ENCODE measurements around the gene CYFIP1.

The CYFIP1 gene

GRCh38 chr15:22819651-22820050, 160.5 kb downstream of the CYFIP1 start:
- Histone ChIP-seq H3K36me3 (ENCODE audit: control insufficient read depth, low read length) (peaks cover 55% of the 10 kb centered on the region), H3K4me3 (ENCODE audit: low read length) (no peak overlapping the region), H3K27me3 (ENCODE audit: control insufficient read depth, low read length) (no peaks in the 10 kb centered on the region), H3K4me1 (ENCODE audit: control insufficient read depth, low read length) (no peaks in the 10 kb centered on the region), H3K9me3 (ENCODE audit: control insufficient read depth, insufficient read depth, low read length) (no peaks in the 10 kb centered on the region), H3K79me2 (ENCODE audit: control insufficient read depth, low read length) (peaks cover 5% of the 10 kb centered on the region; the same call in 1 of the 2 replicates), H3K27ac (ENCODE audit: low read depth, low read length) (no peak overlapping the region), H3K4me2 (ENCODE audit: low read length) (no peak overlapping the region), H3K9me2 (replicated peaks; ENCODE audit: control insufficient read depth, low read length) (no peaks in the 10 kb centered on the region), H3F3A (ENCODE audit: control insufficient read depth, insufficient read depth) (no peaks in the 10 kb centered on the region), H4K20me1 (ENCODE audit: control insufficient read depth, insufficient read depth, low read depth, low read length) (no peaks in the 10 kb centered on the region)
- no peak for TF ChIP-seq CTCF (IDR thresholded peaks at IDR 0.05; ENCODE audit: low read depth, low read length, poor library complexity, severe bottlenecking)

All from DOHH2 (cell line).